ENCODE data around the gene LETM1. TPM values are rescaled to one million over a fixed set of nuclear protein-coding genes. Genes with fewer than 3 reads are reported as not detected.
A peak's percentile ranks its signal among the peaks of the same experiment; 100 is the strongest.

Gene LETM1
- total RNA-seq, 1 donor from 2014 or later = 39.2 TPM

DNA sequence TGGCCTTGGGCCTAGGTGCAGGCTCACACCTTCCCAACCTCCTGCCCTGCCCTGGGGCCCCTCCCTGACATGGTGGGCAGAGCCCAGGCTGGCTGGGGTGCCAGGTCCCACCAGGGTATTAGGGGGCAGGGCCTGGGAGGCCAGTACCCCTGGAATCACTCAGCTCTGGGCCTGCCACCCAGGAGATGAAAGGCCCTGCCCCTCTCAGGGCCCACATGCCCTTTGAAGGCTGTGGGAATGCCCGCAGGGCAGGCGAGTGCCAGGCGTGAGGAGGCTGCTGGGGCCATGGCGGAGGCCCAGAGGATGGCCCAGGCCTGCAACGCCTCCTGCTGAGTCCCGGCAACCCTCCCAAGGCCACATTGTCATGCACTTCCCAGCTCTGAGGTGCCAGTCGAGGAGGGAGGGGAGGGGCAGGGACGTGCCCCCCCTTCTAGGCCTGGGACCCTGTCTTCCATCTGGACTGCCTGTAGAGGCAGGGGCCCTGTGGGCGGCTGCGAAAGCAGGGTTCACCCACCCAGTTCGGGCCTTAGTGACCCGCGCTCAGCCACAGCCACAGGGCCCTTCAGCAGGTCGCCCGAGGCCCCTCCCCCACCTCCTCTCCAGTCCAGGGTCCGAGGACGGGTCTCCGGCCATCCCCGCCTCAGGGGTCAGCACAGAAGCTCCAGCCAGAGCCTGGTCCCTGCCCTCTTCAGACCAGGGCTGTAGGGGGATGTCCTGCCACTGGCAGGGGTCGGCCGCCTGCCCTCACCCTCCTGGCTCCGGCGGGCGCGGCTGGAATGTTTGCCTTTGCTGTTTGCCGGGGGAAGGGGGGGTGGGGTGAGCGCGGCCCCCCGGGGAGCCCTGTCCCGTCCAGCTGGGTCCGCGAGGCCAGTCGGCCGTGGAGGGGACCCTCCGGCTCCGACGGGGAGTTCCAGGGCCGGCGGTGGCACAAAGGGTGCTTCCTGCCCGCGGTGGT is 89.6 kb downstream of the LETM1 start:
- no peak for DNase-seq (ENCODE audit: low read depth)

GRCh38 chr4:1765409-1766072 is 90.4 kb downstream of the LETM1 start:
- no peak for DNase-seq (ENCODE audit: low read depth)

DNA sequence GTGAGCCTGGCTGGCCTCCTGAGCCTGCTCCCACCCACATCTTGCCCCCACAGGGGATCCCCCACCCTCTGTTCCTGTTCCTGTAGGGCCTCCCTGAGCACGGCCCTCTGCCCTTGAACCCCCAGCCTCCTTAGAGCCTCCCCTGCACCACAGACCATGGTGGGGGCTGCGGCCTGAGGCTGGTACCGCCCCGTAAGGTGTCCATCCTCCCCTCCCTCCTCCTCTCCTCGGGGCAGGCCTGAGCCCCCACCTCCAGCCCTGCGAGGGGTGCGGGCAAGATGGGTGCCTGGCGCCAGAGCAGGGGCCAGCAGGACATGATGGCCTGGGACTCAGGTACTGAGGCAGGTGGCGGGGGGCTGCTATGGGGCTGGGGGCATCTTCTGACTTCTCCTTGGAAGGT is 91.3 kb downstream of the LETM1 start:
- no peak for DNase-seq (ENCODE audit: low read depth)

DNA sequence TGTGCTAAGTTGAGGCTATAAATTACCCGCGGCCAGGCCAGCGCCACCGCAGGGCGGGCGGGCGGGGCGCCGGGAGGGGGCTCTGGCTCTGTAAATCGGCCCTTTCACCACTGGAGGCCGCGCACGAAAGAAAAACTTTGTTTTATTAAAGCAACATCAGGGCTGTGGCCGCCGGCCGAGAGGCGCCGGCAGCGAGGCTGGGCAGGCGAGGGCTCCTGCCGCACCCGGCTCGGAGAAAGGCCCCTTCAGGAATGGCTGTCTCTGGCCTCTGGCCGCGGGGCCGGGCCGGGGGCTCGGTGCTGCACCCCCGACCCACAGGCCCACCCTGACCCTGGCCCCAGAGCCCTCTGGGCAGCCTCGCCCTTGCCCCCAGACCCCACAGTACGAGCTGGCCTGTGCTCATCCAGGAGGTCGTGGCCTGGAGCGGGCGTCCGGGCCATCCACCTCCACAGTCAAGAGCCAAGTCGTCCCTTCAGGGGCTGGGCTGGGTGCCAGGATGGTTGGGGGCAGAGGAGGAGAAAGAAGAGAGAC is 92.3 kb downstream of the LETM1 start:
- DNase-seq (ENCODE audit: low read depth) = peak; percentile 65

DNA sequence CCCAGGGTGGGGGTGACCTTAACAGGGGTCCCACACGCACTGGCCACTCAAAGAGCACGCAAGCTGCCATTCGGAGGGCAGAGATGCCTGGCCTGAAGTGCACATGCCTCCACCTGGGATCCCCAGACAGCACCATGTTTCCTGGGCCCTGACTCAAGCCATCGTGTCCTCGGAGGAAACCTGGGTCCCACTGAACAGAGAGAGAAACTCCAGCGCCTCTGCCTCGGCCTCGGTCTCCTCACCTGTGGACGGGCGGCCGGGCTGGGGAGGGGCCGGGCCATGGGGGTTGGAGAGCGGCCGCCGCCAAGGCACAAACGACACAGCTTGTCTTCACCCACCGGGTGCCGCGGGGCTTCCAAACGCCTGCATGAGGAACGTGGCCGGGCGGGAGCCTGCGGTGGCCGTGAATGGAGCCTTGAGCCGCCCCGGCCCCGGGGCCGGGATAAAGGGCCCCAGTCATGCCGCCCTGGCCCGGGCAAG is 92.8 kb downstream of the LETM1 start:
- DNase-seq (ENCODE audit: low read depth) = no peak

- no peak for DNase-seq (ENCODE audit: low read depth)
Measured at GRCh38 chr4:1762264-1763010, 93.5 kb downstream of the LETM1 start.

Other genes with a start within 250 kb of the LETM1 start
- 10.9 and 26.7 TPM in 2 replicates for gene FAM53A, start 171.8 kb downstream of the LETM1 start, total RNA-seq
- gene SLBP, start 143.8 kb downstream of the LETM1 start, total RNA-seq = 63.4 and 76.9 TPM in 2 replicates
- 91.1 and 121 TPM in 2 replicates for gene TMEM129, start 134.8 kb downstream of the LETM1 start, total RNA-seq
- 1.2 and 3.9 TPM in 2 replicates for gene TACC3, start 134.6 kb downstream of the LETM1 start, total RNA-seq
- 0.10 TPM in 1 of 2 replicates, not detected in the other for gene FGFR3, start 62.9 kb downstream of the LETM1 start, total RNA-seq
- 23.5 and 28.3 TPM in 2 replicates for gene NSD2, start 15.2 kb upstream of the LETM1 start, total RNA-seq
- gene NELFA, start 152.8 kb upstream of the LETM1 start, total RNA-seq = 17.1 and 20.5 TPM in 2 replicates
- 8.2 and 8.9 TPM in 2 replicates for gene NAT8L, start 203.2 kb upstream of the LETM1 start, total RNA-seq